DND-41 (cell line): ENCODE results near the gene TRIM3.

Experiments
- CTCF ChIP-seq: IDR thresholded peaks from 2 replicates; pipeline ENCODE4 v1.5.1; 2012; ENCODE audit warnings: borderline replicate concordance, low read length, moderate library complexity, mild to moderate bottlenecking; ENCODE audit not compliant: poor library complexity, severe bottlenecking; ENCODE audit errors: extremely low read depth
- EZH2 ChIP-seq: IDR thresholded peaks from 3 replicates; pipeline ENCODE4 v1.6.1; 2012; ENCODE audit warnings: borderline replicate concordance, low read depth, mild to moderate bottlenecking, moderate library complexity, low read length, inconsistent platforms; ENCODE audit not compliant: severe bottlenecking

- TF ChIP-seq CTCF (no peak), EZH2 (peak; percentile 63)
Measured at GRCh38 chr11:6419009-6419631, 54.6 kb downstream of the TRIM3 start, which contains the start of gene APBB1.
